K562 (cell line): ENCODE results near the gene TFAP2A. TPM values are rescaled to one million over a fixed set of nuclear protein-coding genes. Genes with fewer than 3 reads are reported as not detected.

Experiments used
- ATAC-seq: fragments of 200-7000 bp; cut with Tn5 transposase; 3 replicates; pipeline ENCODE4 v1.9.1; 2020; ENCODE audit warnings: moderate library complexity
- BruUV-seq: library from RNA; stranded (reverse); fragments of 400-500 nt; replicated peaks from 2 replicates; lab custom pipeline; 2021; lab: Mats Ljungman, UMichigan
- CTCF ChIA-PET: fragments of 300-600 bp; formaldehyde crosslinking; extraction: SDS; loops from one replicate; lab custom pipeline; 2021; ENCODE audit warnings: low intra/inter-chr PET ratio; lab: Yijun Ruan, JAX
- POLR2A ChIA-PET: fragments of 300-600, 350-650 bp; sonication (Branson Sonifier 250); formaldehyde crosslinking; extraction: SDS; loops from one replicate; lab custom pipeline; 2021; ENCODE audit warnings: antibody characterized with exemption, inconsistent platforms; lab: Yijun Ruan, JAX
- DNase-seq, 4 experiments: peaks; one replicate each; pipeline versions ENCODE4 v3.0.0 to v3.0.0-alpha.2; 2011 to 2018; ENCODE audit warnings: low spot score in 3 of 4, mixed read lengths in 3 of 4; ENCODE audit errors: extremely low read depth in 1 of 4
- FAIRE-seq: peaks from 2 replicates; lab custom pipeline; 2011; peaks lifted over from hg19 to GRCh38; lab: Jason Lieb, UNC
- H2AFZ ChIP-seq: 2 replicates; pipeline ENCODE4 v1.6.0; 2011; ENCODE audit warnings: low read depth, low read length, control low read depth, inconsistent platforms
- H3K27ac ChIP-seq: fragments of 200-600 bp; 3 replicates; pipeline ENCODE4 v1.8.0; 2011; ENCODE audit warnings: low read depth, mild to moderate bottlenecking, control low read depth, inconsistent platforms, low read length, moderate library complexity, mixed read lengths; ENCODE audit errors: extremely low read depth
- H3K27me3 ChIP-seq, 2 experiments: fragments of 300-600 bp in 1 of 2; 2 replicates in 1 of 2; 3 replicates in 1 of 2; pipeline versions ENCODE4 v1.6.0 to v1.8.0; 2011; ENCODE audit warnings: inconsistent platforms in 2 of 2, low read length in 2 of 2, mild to moderate bottlenecking in 1 of 2, mixed read lengths in 1 of 2, moderate library complexity in 1 of 2; ENCODE audit not compliant: control insufficient read depth in 2 of 2, insufficient read depth in 2 of 2
- H3K36me3 ChIP-seq: fragments of 300-600 bp; 3 replicates; pipeline ENCODE4 v1.8.0; 2011; ENCODE audit warnings: mild to moderate bottlenecking, low read length, inconsistent platforms; ENCODE audit not compliant: control insufficient read depth, insufficient read depth
- H3K4me1 ChIP-seq, 2 experiments: fragments of 200-600 bp in 1 of 2; replicated peaks in 1 of 2; 2 replicates in 1 of 2; 3 replicates in 1 of 2; pipeline versions ENCODE4 v1.5.1 to v1.8.0; 2011; ENCODE audit warnings: inconsistent platforms in 2 of 2, low read length in 2 of 2, mild to moderate bottlenecking in 1 of 2, mixed read lengths in 1 of 2, moderate library complexity in 1 of 2; ENCODE audit not compliant: control insufficient read depth in 2 of 2, insufficient read depth in 2 of 2
- H3K4me2 ChIP-seq: 2 replicates; pipeline ENCODE4 v1.6.1; 2011; ENCODE audit warnings: low read length, control low read depth, inconsistent platforms, mixed read lengths; ENCODE audit not compliant: insufficient read depth
- H3K4me3 ChIP-seq: fragments of 200-600 bp; sonication (generic), shearing (Covaris generic); 2 replicates; pipeline ENCODE4 v1.5.1; 2016; ENCODE audit warnings: control low read depth, inconsistent platforms
- H3K79me2 ChIP-seq: fragments of 200-600 bp; 3 replicates; pipeline ENCODE4 v1.8.0; 2011; ENCODE audit warnings: low read length, inconsistent platforms; ENCODE audit not compliant: control insufficient read depth, insufficient read depth
- H3K9ac ChIP-seq, 2 experiments: 2 replicates each; pipeline versions ENCODE4 v1.6.0 to v1.6.1; 2011; ENCODE audit warnings: low read depth in 2 of 2, low read length in 2 of 2, control low read depth in 1 of 2, inconsistent platforms in 1 of 2, mild to moderate bottlenecking in 1 of 2, mixed read lengths in 1 of 2; ENCODE audit not compliant: insufficient read depth in 1 of 2
- H3K9me1 ChIP-seq: one replicate; pipeline ENCODE4 v1.6.0; 2011; ENCODE audit warnings: inconsistent platforms, mild to moderate bottlenecking, low read length, moderate library complexity; ENCODE audit not compliant: control insufficient read depth, insufficient read depth
- H3K9me3 ChIP-seq: replicated peaks from 2 replicates; pipeline ENCODE4 v1.5.1; 2011; ENCODE audit warnings: low read depth, low read length, inconsistent platforms; ENCODE audit not compliant: control insufficient read depth, insufficient read depth
- H4K20me1 ChIP-seq: replicated peaks from 2 replicates; pipeline ENCODE4 v1.6.1; 2011; ENCODE audit warnings: low read length, inconsistent platforms, mixed read lengths; ENCODE audit not compliant: control insufficient read depth, insufficient read depth
- BCOR ChIP-seq: fragments of 450-650 bp; IDR thresholded peaks from 2 replicates; pipeline ENCODE4 v1.6.1; 2016
- CBFA2T3 ChIP-seq: fragments of 450-650 bp; IDR thresholded peaks from 2 replicates; pipeline ENCODE4 v1.6.1; 2017
- ETV1 ChIP-seq: fragments of 450-650 bp; conservative IDR thresholded peaks from 2 replicates; pipeline ENCODE4 v1.6.1; 2016; ENCODE audit warnings: missing genetic modification characterization, control low read depth, low read depth, missing compliant biosample characterization
- FOXJ2 ChIP-seq: fragments of 200-800 bp; sonication (Bioruptor generic); IDR thresholded peaks from 2 replicates; pipeline ENCODE4 v1.6.1; 2016; ENCODE audit warnings: missing genetic modification characterization, missing compliant biosample characterization
- FOXK1 ChIP-seq: sonication (generic); formaldehyde crosslinking; IDR thresholded peaks from 2 replicates; pipeline ENCODE4 v1.8.0; 2022; ENCODE audit warnings: missing genetic modification reagents, mild to moderate bottlenecking, borderline replicate concordance
- GABPB1 ChIP-seq: sonication (generic); formaldehyde crosslinking; IDR thresholded peaks from 2 replicates; pipeline ENCODE4 v1.8.0; 2022; ENCODE audit warnings: mild to moderate bottlenecking, missing genetic modification reagents
- GTF2E2 ChIP-seq: fragments of 200-800 bp; sonication (Bioruptor generic); IDR thresholded peaks from 2 replicates; pipeline ENCODE4 v1.6.1; 2016; ENCODE audit warnings: missing genetic modification characterization, missing compliant biosample characterization
- LARP7 ChIP-seq: fragments of 450-650 bp; IDR thresholded peaks from 2 replicates; pipeline ENCODE4 v1.6.1; 2016
- OTX1 ChIP-seq: fragments of 450-650 bp; formaldehyde crosslinking; IDR thresholded peaks from 2 replicates; pipeline ENCODE4 v1.4.0; 2022; ENCODE audit warnings: mild to moderate bottlenecking
- RBM25 ChIP-seq: fragments of 200-400 bp; formaldehyde crosslinking; IDR thresholded peaks from 2 replicates; pipeline ENCODE4 v1.6.1; 2018; ENCODE audit warnings: low read length, low read depth, moderate library complexity; ENCODE audit not compliant: severe bottlenecking
- SOX6 ChIP-seq: fragments of 450-650 bp; IDR thresholded peaks from 2 replicates; pipeline ENCODE4 v1.6.1; 2014; ENCODE audit warnings: mild to moderate bottlenecking
- TARDBP ChIP-seq: fragments of 450-650 bp; IDR thresholded peaks from 2 replicates; pipeline ENCODE4 v1.6.1; 2016
- ZNF3 ChIP-seq: fragments of 250-450 bp; sonication (Bioruptor Pico); IDR thresholded peaks from 2 replicates; pipeline ENCODE4 v1.5.0; 2021; ENCODE audit warnings: mild to moderate bottlenecking, moderate library complexity
- WGBS: fragments of 100-300 bp; shearing (Covaris generic); methylation state at CpG from one replicate; pipeline ENCODE4 v1.1.6; 2016; ENCODE audit warnings: low coverage, mixed read lengths; ENCODE audit not compliant: insufficient coverage; ENCODE audit errors: missing lambda C conversion rate; 5-methylcytosine and 5-hydroxymethylcytosine counted together
- in situ Hi-C: fragments of 300-500 bp; cut with MboI; formaldehyde crosslinking; loops from 4 replicates; pipeline ENCODE4 v1.15.0; 2018; ENCODE audit warnings: inconsistent platforms, mixed read lengths
- intact Hi-C: fragments of 100-400 bp; cut with micrococcal nuclease; formaldehyde crosslinking; loops from 2 replicates; pipeline ENCODE4 v1.14.2; 2022
- polyA plus RNA-seq, 8 experiments: library from polyadenylated mRNA; depleted of rRNA in 4 of 8; stranded (reverse) in 5 of 8; unstranded in 3 of 8; fragments of >200 nt; fragmentation: Nextera tagmentation in 2 of 8; fragmentation: Illumina TruSeq in 1 of 8; extraction: Ambion mirVana in 2 of 8; extraction: Trizol in 1 of 8; gene quantifications; 2 replicates each; pipeline versions ENCODE4 v1.2.1 to v1.2.3, GENCODE V29; 2011 to 2014; ENCODE audit warnings: inconsistent platforms in 1 of 8, missing spikeins in 1 of 8
- total RNA-seq, 7 experiments: library from RNA; depleted of rRNA in 6 of 7; stranded (reverse); fragments of >200 nt in 6 of 7; fragmentation: Illumina TruSeq in 2 of 7; extraction: Trizol in 2 of 7; gene quantifications; 2 replicates each; pipeline versions ENCODE4 v1.2.1 to v1.2.3, GENCODE V29; 2011 to 2021; ENCODE audit warnings: low replicate concordance in 1 of 7
- TF ChIP-seq, protein P1 (sequence below): fragments of 450-650 bp; formaldehyde crosslinking; IDR thresholded peaks from 2 replicates; pipeline ENCODE4 v1.4.0; 2020; ENCODE audit warnings: mild to moderate bottlenecking, moderate library complexity

The TFAP2A gene
- total and polyA plus RNA-seq, 9 of the 15 experiments (the other 6 are each of a cell fraction or from before 2014, with no cell fraction given), result 0.14 to 0.53 (median 0.19) TPM; not detected in 1

DNA sequence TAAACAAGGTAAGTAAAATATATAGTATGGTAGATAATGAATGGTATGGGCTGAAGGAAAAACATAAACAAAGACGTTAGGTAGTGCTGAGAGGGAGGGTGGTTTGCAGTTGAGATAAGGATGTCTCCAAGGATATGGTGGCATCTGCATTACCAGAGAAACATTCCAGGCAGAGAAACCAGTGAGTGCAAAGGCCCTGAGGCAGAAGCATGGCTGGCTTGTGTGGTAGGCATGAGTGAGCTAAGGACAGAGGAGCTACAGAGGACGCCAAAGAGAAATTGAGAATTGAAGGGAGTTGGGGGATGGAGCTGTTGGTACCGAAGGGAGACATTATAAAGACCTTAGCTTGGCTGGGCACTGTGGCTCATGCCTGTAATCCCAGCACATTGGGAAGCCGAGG, 18.4 kb upstream of the TFAP2A start:
- CTCF ChIA-PET, result no interaction called here
- no peak overlapping the region for H3K9ac ChIP-seq
- no peaks in the 10 kb centered on the region for H4K20me1 ChIP-seq
- no peak for ATAC-seq
- TF ChIP-seq LARP7, result no peak
- TF ChIP-seq BCOR, result peak; percentile 27; the same call in 1 of the 2 replicates
- peak; percentile 38 for TF ChIP-seq RBM25
- POLR2A ChIA-PET, result interaction anchor here (0.6 kb wide), 1 partner anchor 51 kb away, joined by 3 read pairs; no protein-coding TSS in a partner anchor
- intact Hi-C loops (no loop called here), in situ Hi-C loops (loop anchor here (5.0 to 25.0 kb wide), 4 partner anchors 409 to 1996 kb away; partner anchors contain the start of gene SLC35B3)
- no peaks in the 10 kb centered on the region for H3K27me3 ChIP-seq
- H3K27ac ChIP-seq, result no peak overlapping the region
- no peak overlapping the region for H3K4me2 ChIP-seq
- FAIRE-seq, result no peak
- no peaks in the 10 kb centered on the region for H3K36me3 ChIP-seq
- H3K4me3 ChIP-seq, result no peak overlapping the region
- no peaks in the 10 kb centered on the region for H3K79me2 ChIP-seq
- H3K9me1 ChIP-seq, result no peaks in the 10 kb centered on the region
- H2AFZ ChIP-seq, result no peak overlapping the region
- no peaks in the 10 kb centered on the region for H3K9me3 ChIP-seq
- DNase-seq, result no peak
- WGBS, result 41% methylated on average over 4 of the region's 4 CpGs
- BruUV-seq, result no TSS peak
- peaks cover 0 to 8% of the 10 kb centered on the region in 2 experiments; a peak in 2 of 5 replicates for H3K4me1 ChIP-seq

DNA sequence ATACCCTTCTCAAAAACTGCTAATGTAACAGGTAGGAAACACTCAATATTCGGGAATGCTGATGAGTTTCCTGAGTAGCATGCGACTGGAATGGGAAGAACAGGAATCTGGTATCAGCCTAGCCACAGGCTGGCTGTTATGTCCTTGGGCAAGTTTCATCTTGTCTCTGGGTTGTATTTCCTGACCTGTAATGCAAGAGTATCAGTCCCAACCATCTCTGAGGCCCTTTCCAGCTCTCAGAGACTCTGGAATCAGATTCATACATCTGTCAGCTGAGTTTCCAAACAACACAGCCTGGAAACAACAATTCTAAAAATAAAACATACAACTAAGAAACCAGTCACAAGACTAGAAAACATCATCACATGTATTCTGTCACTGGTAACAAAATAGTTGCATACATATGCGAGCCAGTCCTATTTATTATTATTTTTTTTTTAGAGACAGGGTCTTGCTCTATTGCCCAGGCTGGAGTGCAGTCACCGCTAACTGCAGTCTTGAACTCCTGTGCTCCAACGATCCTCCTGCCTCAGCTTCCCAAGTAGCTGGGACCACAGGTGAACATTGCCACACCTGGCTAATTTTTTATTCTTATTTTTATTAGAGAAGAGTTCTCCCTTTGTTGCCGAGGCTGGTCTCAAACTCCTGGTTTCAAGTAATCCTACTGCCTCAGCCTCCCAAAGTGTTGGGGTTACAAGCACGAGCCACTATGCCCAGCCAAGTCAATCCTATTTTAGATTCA, 16.7 kb upstream of the TFAP2A start:
- no peak overlapping the region for H2AFZ ChIP-seq
- in situ Hi-C loops, result loop anchor here (5.0 to 25.0 kb wide), 4 partner anchors 407 to 1994 kb away; partner anchors contain the start of gene SLC35B3
- TF ChIP-seq ZNF3 (CRISPR knock-in tag) (no peak), GABPB1 (CRISPR knock-in tag) (no peak), ETV1 (tag) (0 out of 2 replicates have a peak, but pooled peaks have one; percentile 18), OTX1 (CRISPR knock-in tag) (no peak), FOXJ2 (tag) (peak; percentile 97), FOXK1 (no peak), GTF2E2 (peak; percentile 67), SOX6 (0 out of 2 replicates have a peak, but pooled peaks have one; percentile 18), CBFA2T3 (0 out of 2 replicates have a peak, but pooled peaks have one; percentile 15), TARDBP (no peak)
- TF ChIP-seq, protein P1, sequence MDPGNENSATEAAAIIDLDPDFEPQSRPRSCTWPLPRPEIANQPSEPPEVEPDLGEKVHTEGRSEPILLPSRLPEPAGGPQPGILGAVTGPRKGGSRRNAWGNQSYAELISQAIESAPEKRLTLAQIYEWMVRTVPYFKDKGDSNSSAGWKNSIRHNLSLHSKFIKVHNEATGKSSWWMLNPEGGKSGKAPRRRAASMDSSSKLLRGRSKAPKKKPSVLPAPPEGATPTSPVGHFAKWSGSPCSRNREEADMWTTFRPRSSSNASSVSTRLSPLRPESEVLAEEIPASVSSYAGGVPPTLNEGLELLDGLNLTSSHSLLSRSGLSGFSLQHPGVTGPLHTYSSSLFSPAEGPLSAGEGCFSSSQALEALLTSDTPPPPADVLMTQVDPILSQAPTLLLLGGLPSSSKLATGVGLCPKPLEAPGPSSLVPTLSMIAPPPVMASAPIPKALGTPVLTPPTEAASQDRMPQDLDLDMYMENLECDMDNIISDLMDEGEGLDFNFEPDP (CRISPR knock-in tag), result no peak

More for the DNA sequence above, 16.7 kb upstream of the TFAP2A start:
- Histone ChIP-seq H3K27ac (no peak overlapping the region), H3K4me3 (no peak overlapping the region), H4K20me1 (no peaks in the 10 kb centered on the region), H3K79me2 (no peaks in the 10 kb centered on the region), H3K4me2 (no peak overlapping the region), H3K27me3 (no peaks in the 10 kb centered on the region), H3K36me3 (no peaks in the 10 kb centered on the region), H3K9me1 (no peaks in the 10 kb centered on the region), H3K9ac (no peak overlapping the region), H3K4me1 (peaks cover 0 to 8% of the 10 kb centered on the region in 2 experiments; a peak in 2 of 5 replicates), H3K9me3 (no peaks in the 10 kb centered on the region)
- ChIA-PET POLR2A (interaction anchor here (0.6 kb wide), 1 partner anchor 159 kb away, joined by 3 read pairs; no protein-coding TSS in a partner anchor), CTCF (interaction anchor here (0.6 kb wide), 1 partner anchor 1447 kb away, joined by 3 read pairs; no protein-coding TSS in a partner anchor)
- no peak for DNase-seq
- BruUV-seq, result no TSS peak
- ATAC-seq, result no peak
- FAIRE-seq, result no peak
- intact Hi-C loops, result no loop called here
- WGBS, result 30% methylated on average over 7 of the region's 7 CpGs
